ENCODE measurements around the gene KCNJ8. TPM values are rescaled to one million over a fixed set of nuclear protein-coding genes. Genes with fewer than 3 reads are reported as not detected.

The KCNJ8 gene
- total RNA-seq, 1 donor from 2014 or later, result 0.93 TPM

DNA sequence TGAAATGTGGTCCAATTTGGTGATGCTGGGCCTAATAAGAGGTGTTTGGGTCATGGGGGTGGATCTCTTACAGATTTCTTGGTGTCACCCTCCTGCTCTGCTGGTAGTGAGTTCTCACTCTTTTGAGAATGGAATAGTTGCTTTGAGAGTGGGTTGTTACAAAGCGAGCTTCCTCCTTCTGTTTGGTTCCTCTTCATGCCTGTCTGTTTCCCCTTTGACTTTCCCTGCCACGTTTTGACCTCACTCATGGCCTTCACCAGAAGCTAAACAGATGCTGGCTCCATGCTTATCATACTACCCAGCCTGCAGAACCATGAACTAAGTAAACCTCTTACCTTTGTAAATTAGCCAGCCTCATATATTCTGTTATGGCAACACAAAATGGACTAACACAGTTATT lies 59.1 kb downstream of the KCNJ8 start:
- no peak overlapping the region for H3K4me2 ChIP-seq (ENCODE audit: low read length)
- H3K9me3 ChIP-seq (ENCODE audit: insufficient read depth, low read depth, low read length), result no peaks in the 10 kb centered on the region
- H3K27me3 Mint-ChIP-seq (ENCODE audit: low read depth, unreplicated experiment), result no peaks in the 10 kb centered on the region
- no peak overlapping the region for H2AFZ ChIP-seq (ENCODE audit: low read depth, low read length)
- H3K9me3 Mint-ChIP-seq (ENCODE audit: unreplicated experiment), result no peaks in the 10 kb centered on the region
- no peaks in the 10 kb centered on the region for H3K36me3 Mint-ChIP-seq (ENCODE audit: low read depth, unreplicated experiment)
- no peaks in the 10 kb centered on the region for H3K4me1 ChIP-seq (ENCODE audit: insufficient read depth, low read length)
- peaks cover 4% of the 10 kb centered on the region for H3K4me1 Mint-ChIP-seq (ENCODE audit: low read depth, unreplicated experiment)
- no peaks in the 10 kb centered on the region for H3K36me3 ChIP-seq (ENCODE audit: insufficient read depth, low read length)
- no peaks in the 10 kb centered on the region for H3K27me3 ChIP-seq (ENCODE audit: insufficient read depth, low read length)
- H3K4me3 ChIP-seq (ENCODE audit: insufficient read depth, low read depth, low read length), result no peak overlapping the region
- no peaks in the 10 kb centered on the region for H3K79me2 ChIP-seq (ENCODE audit: insufficient read depth, low read length)
- no peaks in the 10 kb centered on the region for H4K20me1 ChIP-seq (ENCODE audit: insufficient read depth, low read length)
- no peak for FAIRE-seq
- no peak overlapping the region for H3K27ac Mint-ChIP-seq (ENCODE audit: unreplicated experiment)
- no peak for DNase-seq (ENCODE audit: low read depth)
- H3K4me3 Mint-ChIP-seq (ENCODE audit: unreplicated experiment), result no peak overlapping the region
- no peak overlapping the region for H3K9ac ChIP-seq (ENCODE audit: low read length)
- no peak for TF ChIP-seq EZH2 (IDR thresholded peaks at IDR 0.05; ENCODE audit: insufficient read depth, low read length)
- TF ChIP-seq, protein P1, sequence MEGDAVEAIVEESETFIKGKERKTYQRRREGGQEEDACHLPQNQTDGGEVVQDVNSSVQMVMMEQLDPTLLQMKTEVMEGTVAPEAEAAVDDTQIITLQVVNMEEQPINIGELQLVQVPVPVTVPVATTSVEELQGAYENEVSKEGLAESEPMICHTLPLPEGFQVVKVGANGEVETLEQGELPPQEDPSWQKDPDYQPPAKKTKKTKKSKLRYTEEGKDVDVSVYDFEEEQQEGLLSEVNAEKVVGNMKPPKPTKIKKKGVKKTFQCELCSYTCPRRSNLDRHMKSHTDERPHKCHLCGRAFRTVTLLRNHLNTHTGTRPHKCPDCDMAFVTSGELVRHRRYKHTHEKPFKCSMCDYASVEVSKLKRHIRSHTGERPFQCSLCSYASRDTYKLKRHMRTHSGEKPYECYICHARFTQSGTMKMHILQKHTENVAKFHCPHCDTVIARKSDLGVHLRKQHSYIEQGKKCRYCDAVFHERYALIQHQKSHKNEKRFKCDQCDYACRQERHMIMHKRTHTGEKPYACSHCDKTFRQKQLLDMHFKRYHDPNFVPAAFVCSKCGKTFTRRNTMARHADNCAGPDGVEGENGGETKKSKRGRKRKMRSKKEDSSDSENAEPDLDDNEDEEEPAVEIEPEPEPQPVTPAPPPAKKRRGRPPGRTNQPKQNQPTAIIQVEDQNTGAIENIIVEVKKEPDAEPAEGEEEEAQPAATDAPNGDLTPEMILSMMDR (IDR thresholded peaks at IDR 0.05; ENCODE audit: insufficient read depth, low read depth, low read length), result no peak
- no peak overlapping the region for H3K27ac ChIP-seq (ENCODE audit: low read depth, low read length)

Other genes starting within 250 kb of the KCNJ8 start
- 19.8 and 26.1 TPM in 2 replicates for gene SPX, start 248.4 kb downstream of the KCNJ8 start, total RNA-seq
- gene GYS2, start 169.9 kb downstream of the KCNJ8 start, total RNA-seq, result not detected in 2 replicates
- gene LDHB, start 116.9 kb downstream of the KCNJ8 start, total RNA-seq, result 698 and 775 TPM in 2 replicates
- gene ABCC9, start 166.7 kb upstream of the KCNJ8 start, total RNA-seq, result 0.36 and 0.41 TPM in 2 replicates

Measured in astrocyte (in vitro differentiated cells and primary cell).